Fibroblast of lung (primary cell): ENCODE data around the gene CCDC50. TPM values are rescaled to one million over a fixed set of nuclear protein-coding genes. Genes with fewer than 3 reads are reported as not detected.

Experiments
- DNase-seq, 2 donors: peaks; one replicate each; pipeline versions ENCODE4 v3.0.0 to v3.0.0-alpha.2; 2010; ENCODE audit warnings: low read depth in 2 of 2
- H2AFZ ChIP-seq: 2 replicates; pipeline ENCODE4 v1.5.1; 2012; ENCODE audit warnings: low read length, control low read depth, inconsistent platforms
- H3K27ac ChIP-seq: 2 replicates; pipeline ENCODE4 v1.5.1; 2011; ENCODE audit warnings: low read length, control low read depth; ENCODE audit not compliant: insufficient read depth
- H3K27me3 ChIP-seq: 2 replicates; pipeline ENCODE4 v1.5.1; 2011; ENCODE audit warnings: mild to moderate bottlenecking, low read length; ENCODE audit not compliant: control insufficient read depth, insufficient read depth
- H3K36me3 ChIP-seq: 2 replicates; pipeline ENCODE4 v1.5.1; 2011; ENCODE audit warnings: low read length; ENCODE audit not compliant: control insufficient read depth, insufficient read depth
- H3K4me1 ChIP-seq: 2 replicates; pipeline ENCODE4 v1.5.1; 2011; ENCODE audit warnings: low read length; ENCODE audit not compliant: control insufficient read depth, insufficient read depth; ENCODE audit errors: extremely low read depth
- H3K4me2 ChIP-seq: 2 replicates; pipeline ENCODE4 v1.5.1; 2011; ENCODE audit warnings: low read length, control low read depth; ENCODE audit not compliant: insufficient read depth; ENCODE audit errors: extremely low read depth
- H3K4me3 ChIP-seq, 4 experiments: fragments of 200-600 bp in 1 of 4; sonication (generic) in 1 of 4; replicated peaks in 1 of 4; 2 replicates each; pipeline ENCODE4 v1.5.1; 2011 to 2016; ENCODE audit warnings: low read length in 4 of 4, low read depth in 3 of 4, mild to moderate bottlenecking in 3 of 4, control low read depth in 2 of 4, inconsistent platforms in 1 of 4, mixed read lengths in 1 of 4; ENCODE audit not compliant: insufficient read depth in 1 of 4; ENCODE audit errors: control extremely low read depth in 1 of 4
- H3K79me2 ChIP-seq: 2 replicates; pipeline ENCODE4 v1.5.1; 2012; ENCODE audit warnings: mild to moderate bottlenecking, low read length, inconsistent platforms; ENCODE audit not compliant: control insufficient read depth, insufficient read depth
- H3K9ac ChIP-seq: 2 replicates; pipeline ENCODE4 v1.5.1; 2011; ENCODE audit warnings: mild to moderate bottlenecking, low read length, control low read depth; ENCODE audit not compliant: insufficient read depth
- H3K9me3 ChIP-seq: 2 replicates; pipeline ENCODE4 v1.5.1; 2012; ENCODE audit warnings: low read depth, low read length; ENCODE audit not compliant: control insufficient read depth, insufficient read depth
- H4K20me1 ChIP-seq: 2 replicates; pipeline ENCODE4 v1.5.1; 2011; ENCODE audit warnings: low read length; ENCODE audit not compliant: control insufficient read depth, insufficient read depth; ENCODE audit errors: extremely low read depth
- EZH2 ChIP-seq: IDR thresholded peaks from 2 replicates; pipeline ENCODE4 v1.5.1; 2012; ENCODE audit warnings: low read length, control low read depth, mild to moderate bottlenecking; ENCODE audit errors: missing control alignments
- polyA plus RNA-seq, 2 donors: library from polyadenylated mRNA; depleted of rRNA in 1 of 2; stranded (reverse) in 1 of 2; unstranded in 1 of 2; fragments of >200 nt; gene quantifications; 2 replicates each; pipeline ENCODE4 v1.2.1, GENCODE V29; 2011 to 2012; ENCODE audit warnings: missing spikeins in 1 of 2
- total RNA-seq: library from RNA; depleted of rRNA; stranded (reverse); fragments of >200 nt; gene quantifications from 2 replicates; pipeline ENCODE4 v1.2.1, GENCODE V29; 2014
- TF ChIP-seq, protein P1 (sequence below), 2 donors: IDR thresholded peaks in 1 of 2; conservative IDR thresholded peaks in 1 of 2; 1 replicate in 1 of 2; 2 replicates in 1 of 2; pipeline ENCODE4 v1.5.1; 2011 to 2012; ENCODE audit warnings: low read length in 2 of 2, control low read depth in 1 of 2, inconsistent platforms in 1 of 2, low read depth in 1 of 2, mild to moderate bottlenecking in 1 of 2

CCDC50 gene
- total and polyA plus RNA-seq, 2 donors (not counting 1 experiment from before 2014, with no cell fraction given) = 109 to 114 TPM

DNA sequence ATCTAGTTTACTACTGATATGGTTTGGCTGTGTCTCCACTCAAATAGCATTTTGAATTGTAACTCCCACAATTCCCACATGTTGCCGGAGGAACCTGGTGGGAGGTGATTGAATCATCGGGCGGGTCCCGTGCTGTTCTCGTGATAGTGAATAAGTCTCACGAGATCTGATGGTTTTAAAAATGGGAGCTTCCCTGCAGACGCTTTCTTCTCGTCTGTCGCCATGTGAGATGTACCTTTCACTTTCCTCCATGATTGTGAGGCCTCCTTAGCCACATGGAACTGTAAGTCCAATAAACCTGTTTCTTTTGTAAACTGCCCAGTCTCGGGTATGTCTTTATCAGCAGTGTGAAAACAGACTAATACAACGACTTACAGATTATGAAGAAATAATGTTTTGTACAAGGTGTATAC is 96.1 kb downstream of the CCDC50 start:
- TF ChIP-seq EZH2 = no peak
- TF ChIP-seq, protein P1, sequence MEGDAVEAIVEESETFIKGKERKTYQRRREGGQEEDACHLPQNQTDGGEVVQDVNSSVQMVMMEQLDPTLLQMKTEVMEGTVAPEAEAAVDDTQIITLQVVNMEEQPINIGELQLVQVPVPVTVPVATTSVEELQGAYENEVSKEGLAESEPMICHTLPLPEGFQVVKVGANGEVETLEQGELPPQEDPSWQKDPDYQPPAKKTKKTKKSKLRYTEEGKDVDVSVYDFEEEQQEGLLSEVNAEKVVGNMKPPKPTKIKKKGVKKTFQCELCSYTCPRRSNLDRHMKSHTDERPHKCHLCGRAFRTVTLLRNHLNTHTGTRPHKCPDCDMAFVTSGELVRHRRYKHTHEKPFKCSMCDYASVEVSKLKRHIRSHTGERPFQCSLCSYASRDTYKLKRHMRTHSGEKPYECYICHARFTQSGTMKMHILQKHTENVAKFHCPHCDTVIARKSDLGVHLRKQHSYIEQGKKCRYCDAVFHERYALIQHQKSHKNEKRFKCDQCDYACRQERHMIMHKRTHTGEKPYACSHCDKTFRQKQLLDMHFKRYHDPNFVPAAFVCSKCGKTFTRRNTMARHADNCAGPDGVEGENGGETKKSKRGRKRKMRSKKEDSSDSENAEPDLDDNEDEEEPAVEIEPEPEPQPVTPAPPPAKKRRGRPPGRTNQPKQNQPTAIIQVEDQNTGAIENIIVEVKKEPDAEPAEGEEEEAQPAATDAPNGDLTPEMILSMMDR (conservative IDR thresholded peaks at IDR 0.05 in 1 of 2, IDR thresholded peaks at IDR 0.05 in 1 of 2; ENCODE audit: low read depth in 1 of 2, low read length in 2 of 2) = no peak
- Histone ChIP-seq H3K4me3 (no peak overlapping the region), H3K9ac (no peak overlapping the region), H2AFZ (no peak overlapping the region), H3K27ac (no peak overlapping the region), H3K4me2 (no peak overlapping the region), H3K4me1 (no peaks in the 10 kb centered on the region), H3K9me3 (no peaks in the 10 kb centered on the region), H3K27me3 (no peaks in the 10 kb centered on the region), H3K79me2 (no peaks in the 10 kb centered on the region), H4K20me1 (no peaks in the 10 kb centered on the region), H3K36me3 (no peaks in the 10 kb centered on the region)
- no peak for DNase-seq

DNA sequence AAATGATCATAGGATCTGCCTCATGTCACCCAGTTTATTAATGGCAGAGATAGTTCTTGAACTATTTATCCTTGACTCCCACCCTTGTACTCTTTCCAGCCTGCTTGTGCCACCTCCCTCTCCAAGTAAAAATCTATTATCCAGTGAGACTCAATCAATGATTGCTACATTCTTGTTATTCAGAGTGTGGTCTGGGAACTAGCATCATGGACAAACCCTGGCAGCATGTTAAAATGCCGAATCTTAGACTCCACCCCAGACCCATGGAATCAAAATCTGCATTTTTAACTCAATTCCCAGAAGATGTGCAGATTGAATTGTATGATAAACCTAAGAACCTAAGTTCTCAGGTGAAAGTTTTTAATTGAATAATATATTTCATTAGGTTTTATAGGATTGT is 97.1 kb downstream of the CCDC50 start:
- Histone ChIP-seq H4K20me1 (no peaks in the 10 kb centered on the region), H3K4me1 (no peaks in the 10 kb centered on the region), H2AFZ (no peak overlapping the region), H3K9me3 (no peaks in the 10 kb centered on the region), H3K4me3 (no peak overlapping the region), H3K36me3 (no peaks in the 10 kb centered on the region), H3K4me2 (no peak overlapping the region), H3K9ac (no peak overlapping the region), H3K27ac (no peak overlapping the region), H3K79me2 (no peaks in the 10 kb centered on the region), H3K27me3 (no peaks in the 10 kb centered on the region)
- DNase-seq = no peak
- TF ChIP-seq EZH2 = no peak
- TF ChIP-seq, protein P1 (conservative IDR thresholded peaks at IDR 0.05 in 1 of 2, IDR thresholded peaks at IDR 0.05 in 1 of 2; ENCODE audit: low read depth in 1 of 2, low read length in 2 of 2) = no peak

DNA sequence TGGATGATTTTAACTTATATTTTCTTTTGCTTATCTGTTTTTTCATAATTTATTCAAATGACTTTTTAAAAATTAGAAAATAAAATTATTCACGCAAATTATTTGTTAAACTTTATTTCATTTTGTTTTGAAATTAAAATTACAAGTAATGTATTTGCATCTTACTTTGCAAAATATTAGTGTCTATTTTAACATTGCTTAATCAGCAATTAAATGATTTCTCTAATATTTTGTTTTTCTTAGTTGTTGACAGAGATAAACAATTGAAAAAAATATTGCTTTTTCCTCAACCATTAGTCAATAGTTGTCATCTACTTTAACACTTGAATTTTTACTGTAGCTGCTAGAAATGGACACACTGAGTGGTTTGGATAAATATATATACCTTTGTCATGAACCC is 99.0 kb downstream of the CCDC50 start:
- H3K4me2 ChIP-seq = no peak overlapping the region
- no peak for DNase-seq

More for the DNA sequence above, 99.0 kb downstream of the CCDC50 start:
- Histone ChIP-seq H3K4me3 (no peak overlapping the region), H3K27ac (no peak overlapping the region), H2AFZ (no peak overlapping the region), H3K27me3 (no peaks in the 10 kb centered on the region), H3K4me1 (no peaks in the 10 kb centered on the region), H3K79me2 (no peaks in the 10 kb centered on the region), H4K20me1 (no peaks in the 10 kb centered on the region), H3K9ac (no peak overlapping the region), H3K9me3 (no peaks in the 10 kb centered on the region), H3K36me3 (no peaks in the 10 kb centered on the region)
- TF ChIP-seq, protein P1 (conservative IDR thresholded peaks at IDR 0.05 in 1 of 2, IDR thresholded peaks at IDR 0.05 in 1 of 2; ENCODE audit: low read depth in 1 of 2, low read length in 2 of 2) = no peak
- no peak for TF ChIP-seq EZH2
